H9 (cell line): Measurements from ENCODE around the gene ARMC5. TPM values are rescaled to one million over a fixed set of nuclear protein-coding genes. Genes with fewer than 3 reads are reported as not detected.

ENCODE experiments used
- DNase-seq: peaks from one replicate; pipeline ENCODE4 v3.0.0-alpha.2; 2017
- H2AFZ ChIP-seq: one replicate; pipeline ENCODE4 v1.6.1; 2013; ENCODE audit warnings: mild to moderate bottlenecking, low read length, control low read depth, moderate library complexity
- H2AK5ac ChIP-seq: 2 replicates; pipeline ENCODE4 v1.6.1; 2013; ENCODE audit warnings: low read length, control low read depth, mixed read lengths; ENCODE audit not compliant: insufficient read length
- H2BK120ac ChIP-seq: one replicate; pipeline ENCODE4 v1.6.1; 2013; ENCODE audit warnings: low read depth, mild to moderate bottlenecking, low read length, control low read depth, inconsistent platforms; ENCODE audit not compliant: poor library complexity, severe bottlenecking
- H2BK12ac ChIP-seq: 2 replicates; pipeline ENCODE4 v1.6.1; 2013; ENCODE audit warnings: low read length, control low read depth, mixed read lengths, low read depth; ENCODE audit not compliant: insufficient read length
- H2BK15ac ChIP-seq: 2 replicates; pipeline ENCODE4 v1.6.1; 2013; ENCODE audit warnings: low read depth, low read length, control low read depth
- H2BK20ac ChIP-seq: one replicate; pipeline ENCODE4 v1.6.1; 2013; ENCODE audit warnings: low read depth, mild to moderate bottlenecking, low read length, control low read depth, inconsistent platforms; ENCODE audit not compliant: poor library complexity, severe bottlenecking
- H2BK5ac ChIP-seq: 2 replicates; pipeline ENCODE4 v1.6.1; 2013; ENCODE audit warnings: low read length, control low read depth, mixed read lengths; ENCODE audit not compliant: insufficient read length
- H3K14ac ChIP-seq: 2 replicates; pipeline ENCODE4 v1.6.1; 2013; ENCODE audit warnings: low read length, control low read depth; ENCODE audit not compliant: insufficient read depth
- H3K18ac ChIP-seq: 2 replicates; pipeline ENCODE4 v1.6.1; 2013; ENCODE audit warnings: low read depth, mild to moderate bottlenecking, mixed read lengths, low read length, control low read depth; ENCODE audit not compliant: insufficient read length
- H3K23ac ChIP-seq: 2 replicates; pipeline ENCODE4 v1.6.1; 2013; ENCODE audit warnings: low read length, control low read depth, mixed read lengths, low read depth; ENCODE audit not compliant: insufficient read length
- H3K23me2 ChIP-seq: 2 replicates; pipeline ENCODE4 v1.6.1; 2013; ENCODE audit warnings: low read depth, mild to moderate bottlenecking, mixed read lengths, low read length, control low read depth; ENCODE audit not compliant: insufficient read length, poor library complexity, severe bottlenecking
- H3K27ac ChIP-seq: 2 replicates; pipeline ENCODE4 v1.5.1; 2013; ENCODE audit warnings: low read length, control low read depth, mixed read lengths, low read depth; ENCODE audit not compliant: insufficient read length
- H3K27me3 ChIP-seq: 2 replicates; pipeline ENCODE4 v1.6.1; 2013; ENCODE audit warnings: low read length, control low read depth, inconsistent platforms; ENCODE audit not compliant: insufficient read depth
- H3K4ac ChIP-seq: 2 replicates; pipeline ENCODE4 v1.6.1; 2013; ENCODE audit warnings: low read depth, mild to moderate bottlenecking, control low read depth, inconsistent platforms, low read length, moderate library complexity
- H3K4me1 ChIP-seq: 2 replicates; pipeline ENCODE4 v1.6.1; 2013; ENCODE audit warnings: low read length, control low read depth, inconsistent platforms; ENCODE audit not compliant: insufficient read depth
- H3K4me2 ChIP-seq: 2 replicates; pipeline ENCODE4 v1.6.1; 2013; ENCODE audit warnings: low read length, control low read depth, mixed read lengths; ENCODE audit not compliant: insufficient read length, insufficient read depth
- H3K56ac ChIP-seq: 2 replicates; pipeline ENCODE4 v1.6.1; 2013; ENCODE audit warnings: low read depth, mild to moderate bottlenecking, mixed read lengths, low read length, control low read depth; ENCODE audit not compliant: insufficient read length
- H3K79me1 ChIP-seq: 2 replicates; pipeline ENCODE4 v1.6.1; 2013; ENCODE audit warnings: low read depth, mild to moderate bottlenecking, moderate library complexity, low read length, control low read depth, inconsistent platforms; ENCODE audit not compliant: insufficient read depth, poor library complexity, severe bottlenecking
- H3K79me2 ChIP-seq: 2 replicates; pipeline ENCODE4 v1.6.1; 2013; ENCODE audit warnings: low read length, control low read depth, inconsistent platforms; ENCODE audit not compliant: insufficient read depth
- H3K9ac ChIP-seq: 2 replicates; pipeline ENCODE4 v1.6.1; 2013; ENCODE audit warnings: low read length, control low read depth, mixed read lengths; ENCODE audit not compliant: insufficient read length; ENCODE audit errors: extremely low read depth
- H3K9me3 ChIP-seq: one replicate; pipeline ENCODE4 v1.6.1; 2013; ENCODE audit warnings: low read depth, low read length, inconsistent platforms; ENCODE audit not compliant: control insufficient read depth
- H3T11ph ChIP-seq: one replicate; pipeline ENCODE4 v1.6.1; 2013; ENCODE audit warnings: mild to moderate bottlenecking, low read length, control low read depth, inconsistent platforms
- H4K20me1 ChIP-seq: one replicate; pipeline ENCODE4 v1.6.1; 2013; ENCODE audit not compliant: control insufficient read depth, insufficient read length, insufficient read depth
- H4K5ac ChIP-seq: 2 replicates; pipeline ENCODE4 v1.6.1; 2013; ENCODE audit warnings: low read depth, mild to moderate bottlenecking, mixed read lengths, low read length, control low read depth; ENCODE audit not compliant: insufficient read length
- H4K8ac ChIP-seq: replicated peaks from 2 replicates; pipeline ENCODE4 v1.6.1; 2013; ENCODE audit warnings: low read length, control low read depth, mixed read lengths, low read depth; ENCODE audit not compliant: insufficient read length
- H4K91ac ChIP-seq: 2 replicates; pipeline ENCODE4 v1.6.1; 2013; ENCODE audit warnings: low read depth, mild to moderate bottlenecking, moderate library complexity, mixed read lengths, low read length, control low read depth; ENCODE audit not compliant: insufficient read length
- H3K27ac Mint-ChIP-seq, 3 experiments: 2 replicates in 2 of 3; 3 replicates in 1 of 3; pipeline ENCODE4 v1.8.0; 2020 to 2021; ENCODE audit warnings: mixed read lengths in 3 of 3, mild to moderate bottlenecking in 1 of 3, moderate library complexity in 1 of 3
- H3K27me3 Mint-ChIP-seq: 2 replicates; pipeline ENCODE4 v1.8.0; 2021; ENCODE audit warnings: low read depth, mild to moderate bottlenecking, moderate library complexity, mixed read lengths
- H3K36me3 Mint-ChIP-seq, 3 experiments: 2 replicates in 2 of 3; 3 replicates in 1 of 3; pipeline ENCODE4 v1.8.0; 2020 to 2021; ENCODE audit warnings: low read depth in 3 of 3, mixed read lengths in 3 of 3; ENCODE audit not compliant: insufficient read depth in 1 of 3
- H3K4me1 Mint-ChIP-seq, 2 experiments: 2 replicates each; pipeline ENCODE4 v1.8.0; 2020; ENCODE audit warnings: mixed read lengths in 2 of 2
- H3K4me3 Mint-ChIP-seq, 2 experiments: 2 replicates in 1 of 2; 3 replicates in 1 of 2; pipeline ENCODE4 v1.8.0; 2020 to 2021; ENCODE audit warnings: mild to moderate bottlenecking in 2 of 2, mixed read lengths in 2 of 2, moderate library complexity in 1 of 2
- H3K9me3 Mint-ChIP-seq, 2 experiments: 2 replicates in 1 of 2; 3 replicates in 1 of 2; pipeline ENCODE4 v1.8.0; 2020; ENCODE audit warnings: mild to moderate bottlenecking in 2 of 2, mixed read lengths in 2 of 2, moderate library complexity in 1 of 2
- CTCF ChIP-seq: fragments of 200-600 bp; sonication (generic); conservative IDR thresholded peaks from 3 replicates; pipeline ENCODE4 v1.8.0; 2021; ENCODE audit warnings: antibody characterized with exemption, mild to moderate bottlenecking
- WGBS: extraction: QIAGEN DNeasy Blood & Tissue Kit; methylation state at CpG from one replicate; pipeline ENCODE4 v1.1.7; 2013; ENCODE audit warnings: missing lambda C conversion rate, low lambda C conversion rate, mixed read lengths; ENCODE audit not compliant: insufficient read length; ENCODE audit errors: extremely low coverage; 5-methylcytosine and 5-hydroxymethylcytosine counted together
- total RNA-seq: library from RNA; stranded (reverse); gene quantifications from 2 replicates; pipeline ENCODE4 v1.2.1, GENCODE V29; 2021

The ARMC5 gene
- total RNA-seq, 1 experiment from 2014 or later = 18.7 TPM

- Histone ChIP-seq H2AFZ (no peak overlapping the region), H3K9me3 (no peaks in the 10 kb centered on the region), H3K23ac (no peak overlapping the region), H2BK15ac (no peak overlapping the region), H3K23me2 (no peaks in the 10 kb centered on the region), H3K79me2 (no peaks in the 10 kb centered on the region), H4K8ac (no peak overlapping the region), H2BK12ac (no peak overlapping the region), H4K91ac (no peak overlapping the region), H3K56ac (no peak overlapping the region), H4K5ac (no peak overlapping the region), H3K9ac (no peak overlapping the region), H3K79me1 (no peaks in the 10 kb centered on the region), H3K4ac (no peak overlapping the region), H3K18ac (no peak overlapping the region), H2BK5ac (no peak overlapping the region), H3K27me3 (no peaks in the 10 kb centered on the region), H3K27ac (no peak overlapping the region), H3K4me2 (no peak overlapping the region), H3K14ac (no peak overlapping the region), H2BK120ac (no peak overlapping the region), H3T11ph (no peak overlapping the region), H2AK5ac (no peak overlapping the region), H4K20me1 (no peaks in the 10 kb centered on the region), H2BK20ac (no peak overlapping the region), H3K4me1 (no peaks in the 10 kb centered on the region)
- TF ChIP-seq CTCF = no peak
- H3K27me3 Mint-ChIP-seq = peaks cover 31% of the 10 kb centered on the region
- WGBS = no CpG with 5 or more reads among the region's 9 CpGs
- H3K36me3 Mint-ChIP-seq = no peaks in the 10 kb centered on the region
- H3K9me3 Mint-ChIP-seq = peaks cover 0 to 2% of the 10 kb centered on the region in 2 experiments; a peak in 1 of 5 replicates
- DNase-seq = no peak
- H3K4me3 Mint-ChIP-seq = no peak overlapping the region
- H3K4me1 Mint-ChIP-seq = peaks cover under 1 to 2% of the 10 kb centered on the region in 2 experiments; a peak in 2 of 4 replicates
- H3K27ac Mint-ChIP-seq = peak overlapping the region in 1 of 3 experiments; percentile 18; a peak in 1 of 7 replicates
Observed at GRCh38 chr16:31410082-31410481, 49.2 kb upstream of the ARMC5 start.
